OCI-LY3 (cell line): ENCODE results near the gene OTX2.

Experiments
- CTCF ChIP-seq: fragments of 200-600, 300-600 bp; sonication (generic); IDR thresholded peaks from 2 replicates; pipeline ENCODE4 v1.5.1; 2014; ENCODE audit warnings: antibody characterized with exemption, low read length, low read depth
- EZH2phosphoT487 ChIP-seq: fragments of 200-600 bp; shearing (Covaris generic); IDR thresholded peaks from 2 replicates; pipeline ENCODE4 v1.6.1; 2018; ENCODE audit warnings: antibody characterized with exemption, mixed run types, low read depth

DNA sequence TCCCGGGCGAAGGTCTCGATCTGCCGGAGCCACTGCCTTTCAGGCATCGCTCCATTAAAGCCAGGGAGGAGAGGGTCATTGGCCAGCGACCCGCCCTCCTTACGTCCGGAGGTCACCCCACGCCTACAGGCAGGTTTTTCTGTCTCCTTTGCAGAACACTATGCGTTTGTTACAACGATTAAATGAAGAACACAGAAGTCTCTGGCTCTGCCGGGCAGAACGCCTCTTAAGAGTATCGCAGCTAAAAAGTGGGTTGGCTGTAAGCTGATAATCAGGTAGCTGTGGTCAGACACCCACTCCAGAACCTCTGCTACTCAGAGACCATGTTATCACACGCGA is 15.0 kb downstream of the OTX2 start:
- no peak for TF ChIP-seq CTCF
- no peak for TF ChIP-seq EZH2phosphoT487
